Prostate gland (tissue), 2 donors: ENCODE measurements around the gene MYO1D. TPM values are rescaled to one million over a fixed set of nuclear protein-coding genes. Genes with fewer than 3 reads are reported as not detected.

Experiments
- DNase-seq: peaks from one replicate; pipeline ENCODE4 v3.0.0-alpha.2; 2019; ENCODE audit warnings: low spot score
- H3K27ac ChIP-seq, 2 donors: fragments of 200-600 bp; sonication (generic); 2 replicates each; pipeline ENCODE4 v1.5.1; 2017 to 2019
- H3K27me3 ChIP-seq: fragments of 200-600 bp; sonication (generic); replicated peaks from 2 replicates; pipeline ENCODE4 v1.5.1; 2019; ENCODE audit not compliant: insufficient read depth
- H3K36me3 ChIP-seq, 2 donors: fragments of 200-600 bp; sonication (generic); 1 replicate in 1 of 2; 2 replicates in 1 of 2; pipeline versions ENCODE4 v1.5.1 to v1.8.1; 2017 to 2019
- H3K4me1 ChIP-seq: fragments of 200-600 bp; sonication (generic); replicated peaks from 2 replicates; pipeline ENCODE4 v1.5.1; 2019
- H3K4me3 ChIP-seq, 2 donors: fragments of 200-600 bp; sonication (generic); 2 replicates each; pipeline ENCODE4 v1.5.1; 2017 to 2019
- H3K9me3 ChIP-seq: fragments of 200-600 bp; sonication (generic); 2 replicates; pipeline ENCODE4 v1.5.1; 2017
- POLR2A ChIP-seq: fragments of 450-650 bp; IDR thresholded peaks from one replicate; pipeline ENCODE4 v1.6.1; 2016; ENCODE audit warnings: antibody characterized with exemption, mild to moderate bottlenecking
- POLR2AphosphoS5 ChIP-seq: sonication (generic); formaldehyde crosslinking; IDR thresholded peaks from one replicate; pipeline ENCODE4 v1.6.1; 2017; ENCODE audit warnings: antibody characterized with exemption
- WGBS: methylation state at CpG from one replicate; pipeline ENCODE4 v1.1.5; 2018; 5-methylcytosine and 5-hydroxymethylcytosine counted together
- intact Hi-C: fragments of 100-400 bp; cut with DNase I; formaldehyde crosslinking; loops from one replicate; pipeline ENCODE4 v1.14.2; 2022
- total RNA-seq, 2 donors: library from RNA; depleted of rRNA; stranded (reverse); fragments of >200 nt; gene quantifications; one replicate each; pipeline ENCODE4 v1.1.0, GENCODE V29; 2016
- TF ChIP-seq, protein P1 (sequence below), 4 experiments: fragments of 200-600 bp in 2 of 4; fragments of 450-650 bp in 2 of 4; sonication (generic) in 2 of 4; IDR thresholded peaks; 1 replicate in 3 of 4; 2 replicates in 1 of 4; pipeline ENCODE4 v1.5.1; 2016 to 2019; ENCODE audit warnings: antibody characterized with exemption in 4 of 4, mild to moderate bottlenecking in 2 of 4, moderate library complexity in 2 of 4

MYO1D gene
- total RNA-seq, 2 donors from 2014 or later = 44.2 to 45.2 TPM

DNA sequence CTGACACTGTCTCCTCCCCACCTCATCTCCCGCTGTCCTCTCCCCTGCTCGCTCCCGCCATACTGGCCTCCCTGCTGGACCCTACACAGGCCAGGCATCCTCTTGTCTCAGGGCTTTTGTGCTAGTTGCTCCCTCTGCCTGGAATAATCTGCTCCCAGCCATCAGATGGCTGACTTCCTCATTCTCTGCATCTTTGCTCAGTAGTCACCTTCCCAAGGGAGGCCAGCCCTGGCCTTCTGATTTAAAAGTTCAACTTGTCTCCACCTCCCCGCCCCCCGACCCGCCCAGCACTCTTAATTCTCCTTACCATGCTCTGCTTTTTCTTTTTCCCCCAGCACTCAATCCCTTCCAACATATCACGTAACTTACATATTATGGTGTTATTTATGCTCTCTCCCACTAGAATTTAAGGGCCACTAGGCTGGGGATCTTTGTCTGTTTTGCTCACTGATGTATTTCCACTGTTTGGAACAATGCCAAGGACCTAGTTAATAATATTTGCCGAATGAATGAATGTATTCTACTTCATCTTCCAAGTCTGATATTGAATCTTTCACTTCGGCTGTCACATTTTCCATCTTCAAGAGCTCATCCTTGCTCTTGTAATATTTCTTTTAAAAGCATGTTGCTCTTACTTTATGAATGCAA is 211.9 kb downstream of the MYO1D start:
- H3K27me3 ChIP-seq = no peaks in the 10 kb centered on the region
- no peak for TF ChIP-seq POLR2AphosphoS5
- 87% methylated on average over 9 of the region's 9 CpGs for WGBS
- no peaks in the 10 kb centered on the region for H3K9me3 ChIP-seq
- no peak overlapping the region for H3K27ac ChIP-seq
- H3K4me1 ChIP-seq = no peaks in the 10 kb centered on the region
- intact Hi-C loops = no loop called here
- DNase-seq = no peak
- H3K4me3 ChIP-seq = no peak overlapping the region
- H3K36me3 ChIP-seq = no peaks in the 10 kb centered on the region

DNA sequence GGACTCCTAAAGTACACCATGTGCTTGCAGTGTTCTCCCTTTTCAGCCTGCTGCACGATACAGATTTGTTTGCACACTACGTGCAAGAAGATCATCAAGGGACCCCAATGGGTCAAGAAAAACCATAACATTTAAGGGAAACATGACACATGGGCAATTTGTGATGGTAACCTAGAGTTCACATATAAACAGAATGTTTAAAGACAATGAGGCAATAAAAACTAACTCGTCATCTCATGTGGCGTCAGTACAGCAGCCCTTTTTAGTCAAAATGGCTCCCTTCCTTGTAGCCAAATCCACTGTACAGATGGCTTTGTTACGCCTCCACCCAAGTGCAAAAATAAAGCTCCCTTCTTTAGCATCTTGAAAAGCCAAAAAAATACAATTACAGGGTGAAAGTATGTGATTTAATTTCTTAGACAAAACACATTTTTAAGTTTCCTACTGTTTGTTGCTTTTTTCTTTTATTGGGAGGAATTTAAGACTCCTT is 216.4 kb downstream of the MYO1D start:
- H3K36me3 ChIP-seq = no peaks in the 10 kb centered on the region
- intact Hi-C loops = no loop called here
- DNase-seq = no peak

DNA sequence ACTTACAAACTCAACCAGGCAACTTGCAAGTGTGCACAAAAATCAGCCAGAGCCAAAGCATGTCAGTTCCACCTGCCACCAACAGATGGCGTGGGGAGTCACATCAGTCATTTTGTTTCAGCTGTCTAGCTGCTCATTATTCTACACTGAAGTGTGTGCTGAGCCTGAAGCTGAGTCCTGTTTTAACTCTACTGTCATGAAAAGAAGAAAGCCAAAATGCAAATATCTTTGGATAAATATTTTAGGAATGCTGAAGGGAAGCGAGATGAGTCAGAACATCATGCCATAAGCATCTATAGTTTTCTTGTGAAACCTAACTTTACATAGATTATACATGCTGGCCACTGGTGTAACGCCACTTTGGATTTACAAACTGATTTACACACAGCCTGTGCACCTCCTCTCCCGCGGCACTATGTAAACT is 217.5 kb downstream of the MYO1D start:
- WGBS = 33% methylated on average over 5 of the region's 5 CpGs
- no peaks in the 10 kb centered on the region for H3K4me1 ChIP-seq
- no peak overlapping the region for H3K4me3 ChIP-seq
- no peaks in the 10 kb centered on the region for H3K36me3 ChIP-seq
- H3K9me3 ChIP-seq = no peaks in the 10 kb centered on the region
- H3K27me3 ChIP-seq = no peaks in the 10 kb centered on the region
- peak; percentile 67 for DNase-seq
- H3K27ac ChIP-seq = no peak overlapping the region
- intact Hi-C loops = no loop called here
- no peak for TF ChIP-seq POLR2A
- TF ChIP-seq, protein P1, sequence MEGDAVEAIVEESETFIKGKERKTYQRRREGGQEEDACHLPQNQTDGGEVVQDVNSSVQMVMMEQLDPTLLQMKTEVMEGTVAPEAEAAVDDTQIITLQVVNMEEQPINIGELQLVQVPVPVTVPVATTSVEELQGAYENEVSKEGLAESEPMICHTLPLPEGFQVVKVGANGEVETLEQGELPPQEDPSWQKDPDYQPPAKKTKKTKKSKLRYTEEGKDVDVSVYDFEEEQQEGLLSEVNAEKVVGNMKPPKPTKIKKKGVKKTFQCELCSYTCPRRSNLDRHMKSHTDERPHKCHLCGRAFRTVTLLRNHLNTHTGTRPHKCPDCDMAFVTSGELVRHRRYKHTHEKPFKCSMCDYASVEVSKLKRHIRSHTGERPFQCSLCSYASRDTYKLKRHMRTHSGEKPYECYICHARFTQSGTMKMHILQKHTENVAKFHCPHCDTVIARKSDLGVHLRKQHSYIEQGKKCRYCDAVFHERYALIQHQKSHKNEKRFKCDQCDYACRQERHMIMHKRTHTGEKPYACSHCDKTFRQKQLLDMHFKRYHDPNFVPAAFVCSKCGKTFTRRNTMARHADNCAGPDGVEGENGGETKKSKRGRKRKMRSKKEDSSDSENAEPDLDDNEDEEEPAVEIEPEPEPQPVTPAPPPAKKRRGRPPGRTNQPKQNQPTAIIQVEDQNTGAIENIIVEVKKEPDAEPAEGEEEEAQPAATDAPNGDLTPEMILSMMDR (IDR thresholded peaks at IDR 0.05) = peak; percentile 60 to 86 (median 78)

More for the DNA sequence above, 216.4 kb downstream of the MYO1D start:
- Histone ChIP-seq H3K27me3 (no peaks in the 10 kb centered on the region), H3K4me3 (no peak overlapping the region), H3K4me1 (no peaks in the 10 kb centered on the region), H3K27ac (no peak overlapping the region), H3K9me3 (no peaks in the 10 kb centered on the region)
- TF ChIP-seq, protein P1 (IDR thresholded peaks at IDR 0.05) = no peak
- TF ChIP-seq POLR2AphosphoS5 = no peak
- no peak for TF ChIP-seq POLR2A
- 45% methylated on average over 5 of the region's 5 CpGs for WGBS

DNA sequence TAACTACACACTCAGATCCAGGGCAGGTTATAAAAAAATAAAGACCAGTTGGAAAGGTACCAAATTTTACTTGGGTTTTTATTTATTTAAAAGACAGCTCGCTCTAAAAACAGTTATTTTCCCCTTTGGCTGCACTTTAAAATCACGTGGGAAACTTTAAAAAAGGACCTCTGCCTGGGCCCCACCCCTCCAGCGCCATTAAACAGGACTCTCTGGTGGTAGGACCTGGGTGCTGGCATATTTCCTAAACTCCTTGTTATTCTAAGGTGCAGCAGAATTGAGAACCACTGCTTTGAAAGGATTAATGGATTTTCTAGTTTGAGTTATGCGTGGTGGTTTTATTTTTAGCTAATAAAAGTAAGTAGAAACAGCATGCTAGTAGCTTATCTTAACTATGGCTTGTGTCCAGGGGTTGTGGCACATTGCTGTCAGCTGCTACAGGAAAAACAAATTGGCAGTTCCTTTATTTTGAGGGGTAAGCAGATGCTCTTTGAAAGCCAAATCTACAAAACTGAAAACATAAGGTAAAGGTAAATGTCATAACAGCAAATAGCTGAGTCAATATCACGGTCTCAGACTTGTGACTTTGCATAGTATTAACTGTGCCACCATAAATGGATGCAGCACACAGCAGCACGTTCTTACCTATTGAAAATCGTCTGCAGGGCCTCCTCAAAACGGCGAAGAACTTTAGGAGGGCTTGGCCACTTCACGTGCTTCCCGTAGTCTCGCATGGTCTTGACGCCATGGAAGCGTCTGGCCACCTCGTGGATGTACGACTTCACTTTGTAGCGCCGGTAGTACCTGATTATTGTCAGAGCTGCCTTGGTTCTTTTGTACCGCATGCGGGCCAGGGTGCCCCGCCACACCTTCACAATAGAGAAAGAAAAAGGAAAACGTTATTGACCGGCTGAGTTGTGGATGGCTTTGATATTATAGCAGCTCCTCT is 218.2 kb downstream of the MYO1D start:
- intact Hi-C loops = no loop called here
- H3K9me3 ChIP-seq = no peaks in the 10 kb centered on the region
- WGBS = 67% methylated on average over 23 of the region's 23 CpGs
- no peak overlapping the region for H3K4me3 ChIP-seq
- no peaks in the 10 kb centered on the region for H3K27me3 ChIP-seq
- no peaks in the 10 kb centered on the region for H3K36me3 ChIP-seq
- TF ChIP-seq POLR2AphosphoS5 (no peak), POLR2A (no peak)
- TF ChIP-seq, protein P1 (IDR thresholded peaks at IDR 0.05) = no peak
- H3K27ac ChIP-seq = no peak overlapping the region
- DNase-seq = no peak
- H3K4me1 ChIP-seq = no peaks in the 10 kb centered on the region

DNA sequence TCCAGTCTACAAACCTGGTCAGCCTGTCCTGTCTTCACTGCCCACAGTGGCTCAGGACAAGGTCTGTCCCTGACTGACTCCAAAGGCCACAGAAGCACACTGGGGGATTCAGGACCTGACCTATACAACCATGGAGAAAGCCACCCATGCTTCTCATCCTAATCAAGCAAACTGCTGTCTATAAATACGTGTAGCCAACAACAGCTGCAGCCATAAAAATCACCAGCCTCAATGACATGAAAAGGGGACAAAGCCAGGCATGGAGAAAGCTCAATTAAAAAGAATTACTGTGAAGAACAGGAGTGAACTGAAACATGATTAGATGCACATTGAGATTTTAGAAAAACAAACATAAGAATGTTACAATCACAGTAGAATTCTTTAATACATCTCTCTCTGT is 220.0 kb downstream of the MYO1D start:
- Histone ChIP-seq H3K36me3 (no peaks in the 10 kb centered on the region), H3K27ac (no peak overlapping the region), H3K9me3 (no peaks in the 10 kb centered on the region), H3K27me3 (no peaks in the 10 kb centered on the region), H3K4me1 (no peaks in the 10 kb centered on the region), H3K4me3 (no peak overlapping the region)
- TF ChIP-seq POLR2AphosphoS5 = no peak
- TF ChIP-seq, protein P1 (IDR thresholded peaks at IDR 0.05) = no peak
- WGBS = 65% methylated on average over 1 of the region's 1 CpG
- DNase-seq = no peak
- intact Hi-C loops = no loop called here
